ENCODE measurements around the gene ARHGAP21.

DNA sequence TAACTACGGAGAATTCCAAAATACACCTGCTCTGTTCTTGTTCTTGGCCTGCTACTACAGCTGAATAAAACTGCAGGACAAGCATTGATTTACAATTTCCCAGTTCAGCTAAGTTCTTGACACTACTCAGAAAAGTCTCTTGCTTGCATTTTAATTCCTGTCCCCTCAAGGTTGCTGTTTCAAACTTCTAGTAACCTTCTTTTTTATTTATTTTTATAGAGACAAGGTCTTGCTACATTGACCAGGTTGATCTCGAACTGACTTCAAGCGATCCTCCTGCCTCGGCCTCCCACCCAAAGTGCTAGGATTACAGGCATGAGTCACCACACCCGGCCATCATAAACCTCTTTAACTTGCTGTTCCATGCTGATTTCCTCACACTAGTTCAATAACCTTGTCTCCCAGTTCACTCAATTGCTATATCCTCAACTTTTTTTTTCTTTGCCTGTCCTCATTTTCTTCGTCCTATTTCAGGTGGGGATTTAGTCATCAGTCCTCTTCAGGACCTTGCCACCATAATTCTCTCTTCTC, 79.9 kb downstream of the ARHGAP21 start:
- TF ChIP-seq CREB1 (CRISPR knock-in tag; IDR thresholded peaks at IDR 0.05; ENCODE audit: low read depth) (no peak), JUNB (IDR thresholded peaks at IDR 0.05; ENCODE audit: unreplicated experiment) (no peak), POLR2AphosphoS5 (IDR thresholded peaks at IDR 0.05; ENCODE audit: low read depth) (no peak), EZH2phosphoT487 (IDR thresholded peaks at IDR 0.05; ENCODE audit: unreplicated experiment) (no peak)
- TF ChIP-seq, protein P1, sequence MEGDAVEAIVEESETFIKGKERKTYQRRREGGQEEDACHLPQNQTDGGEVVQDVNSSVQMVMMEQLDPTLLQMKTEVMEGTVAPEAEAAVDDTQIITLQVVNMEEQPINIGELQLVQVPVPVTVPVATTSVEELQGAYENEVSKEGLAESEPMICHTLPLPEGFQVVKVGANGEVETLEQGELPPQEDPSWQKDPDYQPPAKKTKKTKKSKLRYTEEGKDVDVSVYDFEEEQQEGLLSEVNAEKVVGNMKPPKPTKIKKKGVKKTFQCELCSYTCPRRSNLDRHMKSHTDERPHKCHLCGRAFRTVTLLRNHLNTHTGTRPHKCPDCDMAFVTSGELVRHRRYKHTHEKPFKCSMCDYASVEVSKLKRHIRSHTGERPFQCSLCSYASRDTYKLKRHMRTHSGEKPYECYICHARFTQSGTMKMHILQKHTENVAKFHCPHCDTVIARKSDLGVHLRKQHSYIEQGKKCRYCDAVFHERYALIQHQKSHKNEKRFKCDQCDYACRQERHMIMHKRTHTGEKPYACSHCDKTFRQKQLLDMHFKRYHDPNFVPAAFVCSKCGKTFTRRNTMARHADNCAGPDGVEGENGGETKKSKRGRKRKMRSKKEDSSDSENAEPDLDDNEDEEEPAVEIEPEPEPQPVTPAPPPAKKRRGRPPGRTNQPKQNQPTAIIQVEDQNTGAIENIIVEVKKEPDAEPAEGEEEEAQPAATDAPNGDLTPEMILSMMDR (conservative IDR thresholded peaks at IDR 0.05; ENCODE audit: low read depth in 2 of 2) = no peak
- TF ChIP-seq, protein P2, sequence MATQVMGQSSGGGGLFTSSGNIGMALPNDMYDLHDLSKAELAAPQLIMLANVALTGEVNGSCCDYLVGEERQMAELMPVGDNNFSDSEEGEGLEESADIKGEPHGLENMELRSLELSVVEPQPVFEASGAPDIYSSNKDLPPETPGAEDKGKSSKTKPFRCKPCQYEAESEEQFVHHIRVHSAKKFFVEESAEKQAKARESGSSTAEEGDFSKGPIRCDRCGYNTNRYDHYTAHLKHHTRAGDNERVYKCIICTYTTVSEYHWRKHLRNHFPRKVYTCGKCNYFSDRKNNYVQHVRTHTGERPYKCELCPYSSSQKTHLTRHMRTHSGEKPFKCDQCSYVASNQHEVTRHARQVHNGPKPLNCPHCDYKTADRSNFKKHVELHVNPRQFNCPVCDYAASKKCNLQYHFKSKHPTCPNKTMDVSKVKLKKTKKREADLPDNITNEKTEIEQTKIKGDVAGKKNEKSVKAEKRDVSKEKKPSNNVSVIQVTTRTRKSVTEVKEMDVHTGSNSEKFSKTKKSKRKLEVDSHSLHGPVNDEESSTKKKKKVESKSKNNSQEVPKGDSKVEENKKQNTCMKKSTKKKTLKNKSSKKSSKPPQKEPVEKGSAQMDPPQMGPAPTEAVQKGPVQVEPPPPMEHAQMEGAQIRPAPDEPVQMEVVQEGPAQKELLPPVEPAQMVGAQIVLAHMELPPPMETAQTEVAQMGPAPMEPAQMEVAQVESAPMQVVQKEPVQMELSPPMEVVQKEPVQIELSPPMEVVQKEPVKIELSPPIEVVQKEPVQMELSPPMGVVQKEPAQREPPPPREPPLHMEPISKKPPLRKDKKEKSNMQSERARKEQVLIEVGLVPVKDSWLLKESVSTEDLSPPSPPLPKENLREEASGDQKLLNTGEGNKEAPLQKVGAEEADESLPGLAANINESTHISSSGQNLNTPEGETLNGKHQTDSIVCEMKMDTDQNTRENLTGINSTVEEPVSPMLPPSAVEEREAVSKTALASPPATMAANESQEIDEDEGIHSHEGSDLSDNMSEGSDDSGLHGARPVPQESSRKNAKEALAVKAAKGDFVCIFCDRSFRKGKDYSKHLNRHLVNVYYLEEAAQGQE (IDR thresholded peaks at IDR 0.05; ENCODE audit: unreplicated experiment) = no peak

Measured in GM23338 (cell line).